ENCODE data around the gene SLC4A11.

DNA sequence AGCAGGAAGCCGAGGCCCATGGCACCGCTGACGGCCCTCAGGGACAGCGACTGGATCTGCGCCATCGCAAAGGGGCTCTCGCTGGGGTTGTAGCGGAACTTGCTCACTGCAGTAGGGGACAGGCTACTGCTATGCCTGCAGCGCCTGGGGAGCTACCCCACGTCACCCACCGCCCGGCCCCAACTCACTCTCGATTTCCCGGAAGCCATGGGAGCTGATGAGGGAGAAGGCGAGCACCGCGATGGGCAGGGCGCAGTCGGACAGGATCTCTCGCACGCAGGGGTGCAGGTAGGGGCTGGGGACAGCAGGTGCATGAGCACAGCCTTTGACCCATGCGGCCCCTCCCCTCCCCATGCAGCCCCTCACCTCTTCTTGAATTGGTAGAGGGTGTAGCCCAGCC, 9.8 kb downstream of the SLC4A11 start:
- TF ChIP-seq RAD21 (conservative IDR thresholded peaks at IDR 0.05 in 1 of 2, IDR thresholded peaks at IDR 0.05 in 1 of 2) (no peak), CTCF (IDR thresholded peaks at IDR 0.05) (no peak), USF2 (IDR thresholded peaks at IDR 0.05) (no peak), CHD2 (IDR thresholded peaks at IDR 0.05; ENCODE audit: low read length, partially characterized antibody) (no peak), POLR2A (IDR thresholded peaks at IDR 0.05; ENCODE audit: low read length) (no peak), BHLHE40 (IDR thresholded peaks at IDR 0.05; ENCODE audit: low read depth, low read length) (no peak), MAX (IDR thresholded peaks at IDR 0.05) (no peak), MAZ (IDR thresholded peaks at IDR 0.05; ENCODE audit: borderline replicate concordance, low read depth, low read length) (no peak)
- TF ChIP-seq, protein P1, sequence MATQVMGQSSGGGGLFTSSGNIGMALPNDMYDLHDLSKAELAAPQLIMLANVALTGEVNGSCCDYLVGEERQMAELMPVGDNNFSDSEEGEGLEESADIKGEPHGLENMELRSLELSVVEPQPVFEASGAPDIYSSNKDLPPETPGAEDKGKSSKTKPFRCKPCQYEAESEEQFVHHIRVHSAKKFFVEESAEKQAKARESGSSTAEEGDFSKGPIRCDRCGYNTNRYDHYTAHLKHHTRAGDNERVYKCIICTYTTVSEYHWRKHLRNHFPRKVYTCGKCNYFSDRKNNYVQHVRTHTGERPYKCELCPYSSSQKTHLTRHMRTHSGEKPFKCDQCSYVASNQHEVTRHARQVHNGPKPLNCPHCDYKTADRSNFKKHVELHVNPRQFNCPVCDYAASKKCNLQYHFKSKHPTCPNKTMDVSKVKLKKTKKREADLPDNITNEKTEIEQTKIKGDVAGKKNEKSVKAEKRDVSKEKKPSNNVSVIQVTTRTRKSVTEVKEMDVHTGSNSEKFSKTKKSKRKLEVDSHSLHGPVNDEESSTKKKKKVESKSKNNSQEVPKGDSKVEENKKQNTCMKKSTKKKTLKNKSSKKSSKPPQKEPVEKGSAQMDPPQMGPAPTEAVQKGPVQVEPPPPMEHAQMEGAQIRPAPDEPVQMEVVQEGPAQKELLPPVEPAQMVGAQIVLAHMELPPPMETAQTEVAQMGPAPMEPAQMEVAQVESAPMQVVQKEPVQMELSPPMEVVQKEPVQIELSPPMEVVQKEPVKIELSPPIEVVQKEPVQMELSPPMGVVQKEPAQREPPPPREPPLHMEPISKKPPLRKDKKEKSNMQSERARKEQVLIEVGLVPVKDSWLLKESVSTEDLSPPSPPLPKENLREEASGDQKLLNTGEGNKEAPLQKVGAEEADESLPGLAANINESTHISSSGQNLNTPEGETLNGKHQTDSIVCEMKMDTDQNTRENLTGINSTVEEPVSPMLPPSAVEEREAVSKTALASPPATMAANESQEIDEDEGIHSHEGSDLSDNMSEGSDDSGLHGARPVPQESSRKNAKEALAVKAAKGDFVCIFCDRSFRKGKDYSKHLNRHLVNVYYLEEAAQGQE (IDR thresholded peaks at IDR 0.05) = no peak
- TF ChIP-seq, protein P2, sequence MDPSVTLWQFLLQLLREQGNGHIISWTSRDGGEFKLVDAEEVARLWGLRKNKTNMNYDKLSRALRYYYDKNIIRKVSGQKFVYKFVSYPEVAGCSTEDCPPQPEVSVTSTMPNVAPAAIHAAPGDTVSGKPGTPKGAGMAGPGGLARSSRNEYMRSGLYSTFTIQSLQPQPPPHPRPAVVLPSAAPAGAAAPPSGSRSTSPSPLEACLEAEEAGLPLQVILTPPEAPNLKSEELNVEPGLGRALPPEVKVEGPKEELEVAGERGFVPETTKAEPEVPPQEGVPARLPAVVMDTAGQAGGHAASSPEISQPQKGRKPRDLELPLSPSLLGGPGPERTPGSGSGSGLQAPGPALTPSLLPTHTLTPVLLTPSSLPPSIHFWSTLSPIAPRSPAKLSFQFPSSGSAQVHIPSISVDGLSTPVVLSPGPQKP (IDR thresholded peaks at IDR 0.05; ENCODE audit: low read depth, low read length) = no peak
- TF ChIP-seq, protein P3, sequence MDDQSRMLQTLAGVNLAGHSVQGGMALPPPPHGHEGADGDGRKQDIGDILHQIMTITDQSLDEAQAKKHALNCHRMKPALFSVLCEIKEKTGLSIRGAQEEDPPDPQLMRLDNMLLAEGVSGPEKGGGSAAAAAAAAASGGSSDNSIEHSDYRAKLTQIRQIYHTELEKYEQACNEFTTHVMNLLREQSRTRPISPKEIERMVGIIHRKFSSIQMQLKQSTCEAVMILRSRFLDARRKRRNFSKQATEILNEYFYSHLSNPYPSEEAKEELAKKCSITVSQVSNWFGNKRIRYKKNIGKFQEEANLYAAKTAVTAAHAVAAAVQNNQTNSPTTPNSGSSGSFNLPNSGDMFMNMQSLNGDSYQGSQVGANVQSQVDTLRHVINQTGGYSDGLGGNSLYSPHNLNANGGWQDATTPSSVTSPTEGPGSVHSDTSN (IDR thresholded peaks at IDR 0.05) = no peak
